LNCaP clone FGC (cell line): ENCODE data around the gene EID3.

Source experiments
- DNase-seq: peaks from one replicate; pipeline ENCODE4 v3.0.0-alpha.2; 2011; ENCODE audit warnings: low read depth
- H3K4me3 ChIP-seq: 2 replicates; pipeline ENCODE4 v1.5.1; 2011; ENCODE audit warnings: mild to moderate bottlenecking, low read depth, low read length, control low read depth
- CTCF ChIP-seq: IDR thresholded peaks from 2 replicates; pipeline ENCODE4 v1.5.1; 2012; ENCODE audit warnings: mild to moderate bottlenecking; ENCODE audit not compliant: control insufficient read depth, insufficient read depth; ENCODE audit errors: extremely low read depth

EID3 gene

GRCh38 chr12:104351057-104351983 lies 47.8 kb downstream of the EID3 start:
- H3K4me3 ChIP-seq = no peak overlapping the region
- no peak for TF ChIP-seq CTCF
- no peak for DNase-seq

- TF ChIP-seq CTCF = no peak
- DNase-seq = no peak
Observed at GRCh38 chr12:104352106-104352713, 48.7 kb downstream of the EID3 start.

GRCh38 chr12:104353012-104353981 lies 49.8 kb downstream of the EID3 start:
- H3K4me3 ChIP-seq = no peak overlapping the region
- no peak for DNase-seq
- TF ChIP-seq CTCF = no peak

More at GRCh38 chr12:104352106-104352713, 48.7 kb downstream of the EID3 start:
- H3K4me3 ChIP-seq = no peak overlapping the region

GRCh38 chr12:104354167-104354867 lies 50.8 kb downstream of the EID3 start:
- no peak for TF ChIP-seq CTCF
- no peak for DNase-seq
- no peak overlapping the region for H3K4me3 ChIP-seq
